ENCODE results near the gene AZIN2.
A peak's percentile ranks its signal among the peaks of the same experiment; 100 is the strongest.
"Not testable (repeated sequence)": the region's sequence is repeated elsewhere in the genome, so short reads cannot be mapped to it uniquely, and the experiment has no call there.

Gene AZIN2

DNA sequence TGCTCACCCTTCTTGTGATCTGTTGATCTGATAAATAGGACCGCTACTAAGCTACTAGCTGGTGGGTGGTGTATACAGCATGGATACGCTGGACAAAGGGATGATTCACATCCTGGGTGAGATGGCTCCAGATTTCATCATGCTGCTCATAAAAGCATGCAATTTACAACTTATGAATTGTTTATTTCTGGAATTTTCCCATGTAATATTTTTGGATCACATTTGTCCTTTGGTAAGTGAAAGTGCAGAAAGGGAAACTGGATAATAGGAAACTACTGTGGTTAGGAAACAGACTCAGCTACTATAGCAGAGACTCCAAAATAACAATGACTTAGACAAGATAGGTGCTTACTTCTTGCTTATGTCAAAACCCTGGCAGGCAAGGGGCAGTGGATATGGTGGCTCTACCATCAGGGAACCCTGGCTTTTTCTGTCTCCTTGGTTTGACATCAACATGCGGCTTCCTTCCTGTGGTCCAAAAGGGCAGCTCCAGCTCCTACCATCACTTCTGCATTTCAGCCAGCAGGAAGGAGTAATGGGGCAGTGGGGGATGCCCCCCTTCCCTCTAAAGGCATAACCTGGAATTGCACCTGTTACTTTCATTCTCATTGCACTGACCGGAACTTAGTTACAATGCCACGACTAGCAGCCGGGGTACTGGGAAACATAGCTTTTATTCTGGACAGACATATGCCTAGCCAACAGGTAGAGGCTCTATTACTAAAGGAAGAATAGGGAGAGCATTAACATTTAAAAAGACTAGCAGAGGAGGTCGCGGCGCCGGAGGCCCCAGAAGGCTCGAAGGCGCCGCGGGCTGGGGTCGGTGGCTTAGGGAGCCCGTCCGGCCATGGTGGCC, 30.5 kb upstream of the AZIN2 start:
- no peak for DNase-seq

DNA sequence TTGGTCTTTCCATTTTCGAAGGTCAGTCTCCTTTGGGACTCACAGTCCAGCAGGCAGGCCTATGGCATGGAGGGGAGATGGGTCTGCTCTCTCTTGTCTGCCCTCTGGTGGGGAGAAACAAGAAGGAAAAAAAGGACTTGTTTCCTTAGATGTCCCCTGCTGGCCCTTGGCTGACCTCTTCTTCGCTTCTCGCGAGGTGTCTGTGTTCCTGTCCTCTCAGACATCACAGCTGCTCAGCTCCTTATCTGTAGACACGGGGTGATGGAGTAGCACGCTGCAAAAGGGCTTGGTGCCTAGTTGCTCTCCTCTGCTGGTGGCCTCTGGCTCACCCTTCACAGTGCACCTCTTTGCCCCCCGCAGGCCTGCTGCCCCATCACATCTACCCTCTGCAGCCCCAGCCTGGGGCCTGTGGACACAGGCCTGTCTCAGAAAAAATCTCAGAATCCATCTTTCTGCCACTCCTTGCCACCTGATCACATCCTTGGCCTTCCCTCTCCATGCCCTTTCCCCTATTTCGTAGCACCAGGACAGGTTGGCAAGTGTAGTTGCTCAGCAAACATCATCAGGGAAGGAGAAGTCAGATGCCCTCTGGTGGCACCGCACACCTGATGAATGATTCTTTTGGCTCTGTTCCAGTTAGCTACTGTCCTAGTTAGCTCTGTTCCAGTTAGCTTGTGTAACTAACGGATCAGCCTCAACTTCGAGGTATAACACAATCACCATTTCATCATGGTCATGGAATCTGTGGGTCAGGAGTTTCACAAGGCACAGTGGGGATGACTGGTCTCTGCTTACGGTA, 25.5 kb upstream of the AZIN2 start:
- peak in 38 of 42 donors; percentile 11 to 85 (median 63) for DNase-seq
- intact Hi-C loops (cut with DNase I), result no loop called here

More for the DNA sequence above, 30.5 kb upstream of the AZIN2 start:
- intact Hi-C loops (cut with DNase I), result no loop called here

DNA sequence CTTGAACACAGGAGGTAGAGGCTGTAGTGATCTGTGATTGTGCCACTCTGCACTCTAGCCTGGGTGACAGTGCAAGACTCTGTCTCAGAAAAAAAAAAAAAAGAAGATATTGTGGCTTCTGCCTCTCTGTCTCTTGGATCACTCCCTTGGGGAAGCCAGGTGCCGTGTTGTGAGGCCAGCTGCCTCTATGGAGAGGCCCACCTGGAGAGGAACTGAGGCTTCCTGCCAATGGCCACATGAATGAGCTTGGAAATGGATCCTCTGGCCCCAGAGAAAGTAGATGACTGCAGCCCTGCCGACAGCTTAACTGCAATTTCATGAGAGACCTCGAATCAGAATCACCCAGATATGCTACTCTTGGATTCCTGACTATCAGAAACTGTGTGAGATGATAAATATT, 24.5 kb upstream of the AZIN2 start:
- intact Hi-C loops (cut with DNase I), result no loop called here
- no peak for DNase-seq

DNA sequence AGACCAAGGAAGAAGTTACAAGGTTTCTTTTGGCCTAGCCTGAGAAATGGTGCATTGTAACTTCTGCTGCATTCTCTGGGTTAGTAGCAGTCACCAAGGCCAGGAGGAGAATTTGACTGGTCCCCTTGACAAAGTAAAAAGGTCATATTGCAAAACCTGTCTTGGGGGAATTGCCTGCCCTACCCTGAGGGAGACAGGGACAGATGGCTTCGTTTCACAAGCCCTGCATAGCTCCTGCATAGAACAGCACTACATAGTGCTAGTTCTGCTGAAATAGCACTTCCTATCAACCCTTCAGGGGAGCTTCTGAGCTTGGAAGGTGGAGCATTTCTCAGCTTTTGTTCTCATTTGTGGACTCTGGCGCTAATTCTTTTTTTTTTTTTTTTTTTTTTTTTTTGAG, 23.9 kb upstream of the AZIN2 start:
- intact Hi-C loops (cut with DNase I), result no loop called here
- no peak for DNase-seq

DNA sequence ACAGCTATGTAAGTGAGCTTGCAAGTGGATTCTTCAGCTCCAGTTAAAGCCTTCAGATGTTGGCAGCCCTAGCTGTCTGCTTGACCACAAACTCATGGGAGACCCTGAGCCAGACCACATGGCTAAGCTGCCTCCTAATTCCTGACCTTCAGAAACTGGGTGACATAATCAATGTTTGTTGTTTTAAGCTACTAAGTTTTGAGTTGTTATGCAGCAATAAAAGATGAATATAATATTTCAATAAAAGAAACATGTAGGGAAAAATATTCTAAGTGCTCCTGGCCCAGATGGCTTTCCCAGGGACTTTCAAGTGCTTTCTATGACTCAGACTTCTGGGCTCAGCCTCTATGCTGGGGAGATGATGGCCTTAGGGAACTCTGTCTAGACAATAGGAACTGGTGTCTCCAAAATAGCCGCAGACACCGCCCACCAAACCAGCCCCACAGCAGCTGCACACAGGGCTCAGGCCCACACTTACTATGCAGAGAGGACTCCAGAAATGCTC, 20.3 kb upstream of the AZIN2 start:
- intact Hi-C loops (cut with DNase I), result no loop called here
- DNase-seq, result peak; percentile 31 to 87 (median 69)

GRCh38 chr1:33061834-33062233, 19.1 kb upstream of the AZIN2 start:
- DNase-seq, result no peak
- intact Hi-C loops (cut with DNase I), result no loop called here

- intact Hi-C loops (cut with DNase I); DNase-seq: not testable (repeated sequence)
These were observed 16.7 kb upstream of the AZIN2 start for GRCh38 chr1:33064284-33064683.

GRCh38 chr1:33065301-33065700, 15.7 kb upstream of the AZIN2 start:
- intact Hi-C loops (cut with DNase I), result no loop called here
- DNase-seq, result no peak

DNA sequence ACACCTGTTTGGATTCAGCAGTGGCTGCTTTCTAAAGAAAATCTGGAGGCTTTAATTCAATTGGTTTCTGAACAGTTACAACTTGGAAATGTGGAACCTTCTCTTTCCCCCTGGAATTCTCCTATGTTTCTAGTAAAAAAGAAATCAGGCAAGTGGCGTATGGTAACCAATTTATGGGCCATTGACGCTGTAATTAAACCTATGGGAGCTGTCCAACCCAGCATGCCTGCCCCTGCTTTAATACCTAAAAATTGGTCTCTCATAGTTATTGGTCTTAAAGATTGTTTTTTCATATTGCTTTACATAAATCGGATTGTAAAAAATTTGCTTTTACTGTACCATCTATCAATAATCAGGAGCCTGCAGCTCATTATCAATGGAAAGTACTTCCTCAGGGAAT, 14.5 kb upstream of the AZIN2 start:
- intact Hi-C loops (cut with DNase I); DNase-seq: not testable (repeated sequence)

DNA sequence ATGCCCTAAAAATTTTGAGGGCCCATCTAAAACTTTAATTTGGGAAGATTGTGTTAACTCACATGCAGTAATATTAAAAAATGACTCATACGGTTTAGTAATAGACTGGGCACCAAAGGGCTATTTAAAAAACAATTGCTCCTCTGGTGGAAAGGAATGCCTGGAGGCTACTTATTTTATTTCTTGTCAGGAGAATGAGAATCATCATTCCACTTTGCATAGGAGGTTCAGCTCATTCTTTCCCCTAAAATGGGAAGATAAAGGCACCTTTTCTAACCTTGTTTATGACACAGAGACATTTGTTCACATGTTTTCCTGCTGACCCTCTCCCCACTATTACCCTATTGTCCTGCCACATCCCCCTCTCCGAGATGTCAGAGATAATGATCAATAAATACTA, 12.8 kb upstream of the AZIN2 start:
- DNase-seq; intact Hi-C loops (cut with DNase I): not testable (repeated sequence)

GRCh38 chr1:33070628-33071027, 10.3 kb upstream of the AZIN2 start:
- intact Hi-C loops (cut with DNase I), result no loop called here
- no peak for DNase-seq

DNA sequence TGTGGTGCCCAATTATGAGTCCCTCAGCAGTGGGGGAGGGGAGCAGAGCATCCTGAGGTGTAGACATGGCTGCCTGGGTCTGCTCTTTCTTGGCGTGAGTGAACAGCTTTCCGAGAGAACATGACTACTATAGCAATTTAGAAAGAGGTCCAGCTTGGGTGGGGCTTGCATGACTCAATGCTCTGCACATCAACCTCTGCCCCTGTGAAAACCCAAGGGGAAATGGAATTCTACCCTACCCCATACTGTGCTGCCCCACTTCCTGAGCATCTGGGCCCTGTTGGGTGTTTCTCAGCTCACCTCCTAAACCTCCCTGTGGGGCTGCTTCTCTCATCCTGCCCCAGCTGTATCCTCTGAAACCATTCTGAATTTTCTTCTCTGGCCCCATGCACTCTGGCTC, 8.2 kb upstream of the AZIN2 start:
- no peak for DNase-seq

DNA sequence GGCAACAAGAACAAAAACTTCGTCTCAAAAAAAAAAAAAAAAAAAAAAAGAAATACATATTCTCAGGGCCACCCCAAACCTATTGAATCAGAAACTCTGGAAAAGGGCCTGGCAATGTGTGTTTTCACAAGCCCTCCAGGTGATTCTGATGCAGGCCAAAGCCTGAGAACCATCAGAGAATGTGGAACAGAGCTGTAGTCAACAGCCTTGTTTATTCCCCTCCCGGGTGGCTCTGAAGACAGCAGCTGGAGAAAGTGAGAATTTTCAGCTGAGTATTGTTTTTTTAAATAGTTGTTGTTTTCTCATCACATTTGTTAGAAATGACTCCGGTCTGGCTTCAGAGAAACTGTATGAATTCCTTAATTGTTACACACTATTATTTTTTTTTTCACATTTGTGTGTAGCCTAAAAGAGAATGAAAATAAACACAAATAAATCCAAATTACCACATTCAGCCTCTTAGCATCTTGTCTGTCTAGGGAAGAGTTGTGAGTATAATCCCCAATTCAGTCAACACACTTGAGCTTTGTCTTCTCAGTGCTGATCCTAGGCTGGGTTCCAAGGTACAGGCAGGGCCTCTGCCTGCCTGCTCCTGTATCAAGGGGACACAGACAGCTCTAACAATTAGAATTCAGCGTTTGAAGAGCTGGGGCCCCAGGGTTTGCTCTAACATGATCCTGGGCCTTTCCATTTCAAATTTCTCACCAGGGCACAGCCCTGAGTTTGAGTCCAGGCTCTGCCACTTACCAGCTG, 6.6 kb upstream of the AZIN2 start:
- intact Hi-C loops (cut with DNase I), result no loop called here
- DNase-seq, result peak; percentile 32 to 92 (median 80)

More for the DNA sequence above, 8.2 kb upstream of the AZIN2 start:
- intact Hi-C loops (cut with DNase I), result no loop called here

- DNase-seq, result no peak
- intact Hi-C loops (cut with DNase I), result no loop called here
These were observed 2.8 kb upstream of the AZIN2 start for GRCh38 chr1:33078030-33078591.

- intact Hi-C loops (cut with DNase I), result loop anchor here (10.0 kb wide), 2 partner anchors 46 to 116 kb away; partner anchors contain the start of genes AK2 and RNF19B
These were observed 580 bp upstream of the AZIN2 start for GRCh38 chr1:33080373-33080772.

DNA sequence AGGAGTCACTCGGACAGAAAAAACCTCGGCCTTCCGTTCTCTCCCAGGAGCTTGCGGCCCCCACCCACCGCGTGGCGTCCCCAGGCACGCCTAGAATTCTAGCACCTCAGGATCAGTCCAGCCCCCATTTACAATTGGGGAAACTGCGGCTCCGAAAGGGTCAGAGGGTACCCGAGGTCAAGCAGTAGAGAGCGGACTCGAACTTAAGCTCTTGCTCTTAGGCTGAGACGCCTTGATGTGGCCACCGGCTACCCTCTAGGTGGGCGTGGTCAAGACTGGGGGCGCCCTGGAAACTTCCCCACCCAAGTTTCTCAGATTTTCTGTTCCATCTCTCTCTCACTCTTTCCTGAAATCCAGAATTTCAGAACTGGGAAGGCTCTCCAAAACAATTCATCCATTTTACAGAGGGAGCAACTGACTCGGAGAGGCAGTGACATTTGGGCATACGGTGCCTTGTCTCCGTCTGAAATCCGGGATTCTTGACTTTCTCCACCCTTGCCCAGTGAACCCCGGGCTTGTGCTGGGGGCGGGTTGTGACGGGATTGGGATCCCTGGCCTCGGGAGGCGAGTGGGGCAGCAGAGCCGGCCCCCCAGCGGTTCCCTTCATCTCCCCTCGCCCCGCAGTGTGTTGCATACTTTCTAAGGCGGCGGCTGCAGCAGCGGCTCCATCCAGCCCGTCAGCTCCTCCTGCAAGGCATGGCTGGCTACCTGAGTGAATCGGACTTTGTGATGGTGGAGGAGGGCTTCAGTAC, 777 bp downstream of the AZIN2 start:
- intact Hi-C loops (cut with DNase I), result loop anchor here (10.0 kb wide), 2 partner anchors 47 to 117 kb away; partner anchors contain the start of genes AK2 and RNF19B

More at GRCh38 chr1:33080373-33080772, 580 bp upstream of the AZIN2 start:
- DNase-seq, result no peak

DNA sequence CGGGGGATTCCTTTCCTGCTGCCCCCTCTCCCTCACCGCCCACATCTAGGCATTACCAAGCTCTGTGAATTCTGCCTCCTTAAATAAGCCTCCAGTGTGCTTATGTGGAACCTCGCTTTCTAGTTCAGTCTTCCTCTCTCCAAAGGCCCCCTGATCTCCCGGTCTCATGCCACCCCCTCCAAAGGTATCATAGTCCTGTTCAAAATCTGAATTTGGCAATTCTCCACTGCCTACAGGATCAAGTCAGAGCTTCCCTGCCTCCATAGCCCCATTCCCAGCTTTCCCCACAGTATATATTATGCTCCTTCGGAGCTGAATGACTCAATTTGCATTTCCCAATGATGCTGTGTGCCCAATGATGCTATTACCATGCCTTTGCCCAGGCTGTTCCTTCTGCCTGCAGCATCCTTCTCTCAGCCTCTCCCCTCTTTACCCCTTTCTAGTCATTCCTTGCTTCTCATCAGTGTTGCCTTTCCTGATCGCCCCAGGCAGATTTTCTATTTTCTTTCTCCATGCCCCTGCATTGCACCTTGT, 1.7 kb downstream of the AZIN2 start:
- intact Hi-C loops (cut with DNase I), result loop anchor here (10.0 kb wide), 2 partner anchors 48 to 118 kb away; partner anchors contain the start of genes AK2 and RNF19B
- peak in 11 of 42 donors; percentile 12 to 53 (median 33) for DNase-seq

More for the DNA sequence above, 777 bp downstream of the AZIN2 start:
- peak in 18 of 42 donors; percentile 13 to 58 (median 37) for DNase-seq
